ENCODE results near the gene PTPN21.

Gene PTPN21

GRCh38 chr14:88503754-88504406 is 50.9 kb downstream of the PTPN21 start:
- no peak for DNase-seq

- DNase-seq: no peak
Measured at GRCh38 chr14:88502740-88503139, 52.1 kb downstream of the PTPN21 start.

GRCh38 chr14:88500611-88501010 is 54.2 kb downstream of the PTPN21 start:
- DNase-seq: no peak

- DNase-seq: no peak
Measured at GRCh38 chr14:88499225-88499624, 55.6 kb downstream of the PTPN21 start.

GRCh38 chr14:88496414-88496813 is 58.4 kb downstream of the PTPN21 start:
- no peak for DNase-seq

- no peak for DNase-seq
Measured at GRCh38 chr14:88493392-88494185, 61.2 kb downstream of the PTPN21 start.

- DNase-seq: peak; percentile 33 to 89
Measured at GRCh38 chr14:88492272-88493089, 62.3 kb downstream of the PTPN21 start.

GRCh38 chr14:88490168-88490567 is 64.6 kb downstream of the PTPN21 start:
- no peak for DNase-seq

GRCh38 chr14:88488897-88489296 is 65.9 kb downstream of the PTPN21 start:
- no peak for DNase-seq

GRCh38 chr14:88488081-88488480 is 66.7 kb downstream of the PTPN21 start:
- DNase-seq: no peak

- no peak for DNase-seq
Measured at GRCh38 chr14:88482524-88482923, 72.3 kb downstream of the PTPN21 start.

GRCh38 chr14:88481794-88482193 is 73.0 kb downstream of the PTPN21 start:
- no peak for DNase-seq

- no peak for DNase-seq
Measured at GRCh38 chr14:88481059-88481458, 73.7 kb downstream of the PTPN21 start.

- DNase-seq: no peak
Measured at GRCh38 chr14:88479574-88479987, 75.2 kb downstream of the PTPN21 start.

- DNase-seq: no peak
Measured at GRCh38 chr14:88478931-88479330, 75.9 kb downstream of the PTPN21 start.

GRCh38 chr14:88477513-88478250 is 77.1 kb downstream of the PTPN21 start:
- no peak for DNase-seq

- no peak for DNase-seq
Measured at GRCh38 chr14:88476825-88477224, 78.0 kb downstream of the PTPN21 start.

GRCh38 chr14:88476214-88476774 is 78.5 kb downstream of the PTPN21 start:
- DNase-seq: no peak

GRCh38 chr14:88473791-88474190 is 81.0 kb downstream of the PTPN21 start:
- no peak for DNase-seq

GRCh38 chr14:88470542-88471440 is 84.0 kb downstream of the PTPN21 start:
- no peak for DNase-seq

- DNase-seq: no peak
Measured at GRCh38 chr14:88468406-88468805, 86.4 kb downstream of the PTPN21 start.
